ENCODE measurements around the gene OR8S1.
"Not testable (repeated sequence)": the region's sequence is repeated elsewhere in the genome, so short reads cannot be mapped to it uniquely, and the experiment has no call there.

OR8S1 gene

GRCh38 chr12:48525332-48525731, at the start of gene OR8S1:
Gene OR8S1, plus strand, starts transcription at chr12:48525632. Its CDS starts 0 bp downstream, at chr12:48525632.
- FAIRE-seq, result no peak

- no peak for FAIRE-seq
Measured at GRCh38 chr12:48482198-48482597, 43.2 kb upstream of the OR8S1 start, which contains the start of gene C12orf54. Gene C12orf54, plus strand, starts transcription at chr12:48482498. Its CDS starts 799 bp downstream, at chr12:48483297.

- FAIRE-seq, result no peak
Measured at GRCh38 chr12:48482930-48483329, 42.5 kb upstream of the OR8S1 start.

GRCh38 chr12:48486261-48486660, 39.2 kb upstream of the OR8S1 start:
- FAIRE-seq, result no peak

GRCh38 chr12:48486679-48487078, 38.8 kb upstream of the OR8S1 start:
- FAIRE-seq, result no peak

- FAIRE-seq, result no peak
Measured at GRCh38 chr12:48489012-48489411, 36.4 kb upstream of the OR8S1 start.

GRCh38 chr12:48489456-48489855, 36.0 kb upstream of the OR8S1 start:
- FAIRE-seq, result not testable (repeated sequence)

GRCh38 chr12:48500281-48500680, 25.2 kb upstream of the OR8S1 start:
- FAIRE-seq, result not testable (repeated sequence)

- FAIRE-seq, result not testable (repeated sequence)
Measured at GRCh38 chr12:48506836-48507235, 18.6 kb upstream of the OR8S1 start.

GRCh38 chr12:48508987-48509386, 16.4 kb upstream of the OR8S1 start:
- no peak for FAIRE-seq

GRCh38 chr12:48510111-48510510, 15.3 kb upstream of the OR8S1 start:
- no peak for FAIRE-seq

GRCh38 chr12:48512855-48513254, 12.6 kb upstream of the OR8S1 start:
- no peak for FAIRE-seq

- no peak for FAIRE-seq
Measured at GRCh38 chr12:48514728-48515127, 10.7 kb upstream of the OR8S1 start.

GRCh38 chr12:48520381-48520780, 5.1 kb upstream of the OR8S1 start:
- not testable (repeated sequence) for FAIRE-seq

GRCh38 chr12:48527891-48528670, 2.6 kb downstream of the OR8S1 start:
- no peak for FAIRE-seq

GRCh38 chr12:48532601-48533000, 7.2 kb downstream of the OR8S1 start:
- FAIRE-seq, result no peak

GRCh38 chr12:48536602-48537001, 11.2 kb downstream of the OR8S1 start:
- peak; percentile 37 for FAIRE-seq

GRCh38 chr12:48542300-48542928, 17.0 kb downstream of the OR8S1 start:
- peak; percentile 84 for FAIRE-seq

GRCh38 chr12:48545833-48546469, 20.5 kb downstream of the OR8S1 start:
- FAIRE-seq, result no peak

GRCh38 chr12:48547012-48547411, 21.6 kb downstream of the OR8S1 start:
- not testable (repeated sequence) for FAIRE-seq

GRCh38 chr12:48551636-48552035, 26.2 kb downstream of the OR8S1 start:
- FAIRE-seq, result not testable (repeated sequence)

GRCh38 chr12:48553666-48554343, 28.4 kb downstream of the OR8S1 start:
- not testable (repeated sequence) for FAIRE-seq

- FAIRE-seq, result no peak
Measured at GRCh38 chr12:48556631-48557030, 31.2 kb downstream of the OR8S1 start.
